Stimulated activated CD8-positive, alpha-beta memory T cell treated with anti-CD3 and anti-CD28 coated beads, Interleukin-12 subunit alpha, Interleukin-12 subunit beta, amount 100 ng/mL, for 1 hour (primary cell): ENCODE measurements around the gene PDE4B.
"Not testable (repeated sequence)": the region's sequence is repeated elsewhere in the genome, so short reads cannot be mapped to it uniquely, and the experiment has no call there.

Experiments used
- DNase-seq: peaks from one replicate; pipeline ENCODE4 v3.0.0-alpha.2; 2020; ENCODE audit warnings: low read depth

PDE4B gene

GRCh38 chr1:66393586-66394287, 601.0 kb downstream of the PDE4B start:
- no peak for DNase-seq

- DNase-seq, result no peak
Observed at GRCh38 chr1:66394603-66395002, 601.9 kb downstream of the PDE4B start.

GRCh38 chr1:66395202-66396061, 602.7 kb downstream of the PDE4B start:
- no peak for DNase-seq

GRCh38 chr1:66396212-66396890, 603.7 kb downstream of the PDE4B start:
- no peak for DNase-seq

GRCh38 chr1:66397192-66397591, 604.5 kb downstream of the PDE4B start:
- no peak for DNase-seq

- no peak for DNase-seq
Observed at GRCh38 chr1:66399888-66400529, 607.3 kb downstream of the PDE4B start.

- DNase-seq, result no peak
Observed at GRCh38 chr1:66400660-66401059, 608.0 kb downstream of the PDE4B start.

GRCh38 chr1:66401244-66401643, 608.5 kb downstream of the PDE4B start:
- no peak for DNase-seq

GRCh38 chr1:66402194-66402593, 609.5 kb downstream of the PDE4B start:
- DNase-seq, result no peak

GRCh38 chr1:66403007-66403731, 610.5 kb downstream of the PDE4B start:
- no peak for DNase-seq

GRCh38 chr1:66405061-66405460, 612.4 kb downstream of the PDE4B start:
- no peak for DNase-seq

- not testable (repeated sequence) for DNase-seq
Observed at GRCh38 chr1:66411449-66411848, 618.8 kb downstream of the PDE4B start.

GRCh38 chr1:66412704-66413103, 620.0 kb downstream of the PDE4B start:
- no peak for DNase-seq

- DNase-seq, result no peak
Observed at GRCh38 chr1:66413136-66413837, 620.6 kb downstream of the PDE4B start.

GRCh38 chr1:66413838-66414175, 621.1 kb downstream of the PDE4B start:
- no peak for DNase-seq

GRCh38 chr1:66415281-66415680, 622.6 kb downstream of the PDE4B start:
- DNase-seq, result no peak

GRCh38 chr1:66415866-66416265, 623.2 kb downstream of the PDE4B start:
- DNase-seq, result no peak

GRCh38 chr1:66416295-66416694, 623.6 kb downstream of the PDE4B start:
- DNase-seq, result no peak

GRCh38 chr1:66418021-66418420, 625.3 kb downstream of the PDE4B start:
- no peak for DNase-seq

- not testable (repeated sequence) for DNase-seq
Observed at GRCh38 chr1:66420171-66420570, 627.5 kb downstream of the PDE4B start.

- not testable (repeated sequence) for DNase-seq
Observed at GRCh38 chr1:66420906-66421305, 628.2 kb downstream of the PDE4B start.
